ENCODE data around the gene G6PC2.
"Not testable (repeated sequence)": the region's sequence is repeated elsewhere in the genome, so short reads cannot be mapped to it uniquely, and the experiment has no call there.

The G6PC2 gene

DNA sequence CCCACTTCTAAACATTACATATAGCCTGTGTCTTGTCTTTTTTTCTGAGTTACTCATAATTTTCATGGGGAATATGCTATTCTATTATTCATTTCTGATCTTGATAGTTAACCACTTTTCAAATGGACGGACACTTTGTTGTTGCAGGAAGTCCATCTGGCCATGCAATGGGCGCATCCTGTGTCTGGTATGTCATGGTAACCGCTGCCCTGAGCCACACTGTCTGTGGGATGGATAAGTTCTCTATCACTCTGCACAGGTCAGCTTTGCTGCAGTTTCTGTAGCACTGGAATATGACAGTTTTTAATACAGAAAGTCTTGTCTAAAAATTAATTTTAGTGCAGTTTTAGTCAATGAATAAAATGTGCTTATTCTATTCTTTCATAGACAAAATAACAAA lies 3.3 kb downstream of the G6PC2 start:
- DNase-seq (ENCODE audit: low read depth, low spot score), result no peak

DNA sequence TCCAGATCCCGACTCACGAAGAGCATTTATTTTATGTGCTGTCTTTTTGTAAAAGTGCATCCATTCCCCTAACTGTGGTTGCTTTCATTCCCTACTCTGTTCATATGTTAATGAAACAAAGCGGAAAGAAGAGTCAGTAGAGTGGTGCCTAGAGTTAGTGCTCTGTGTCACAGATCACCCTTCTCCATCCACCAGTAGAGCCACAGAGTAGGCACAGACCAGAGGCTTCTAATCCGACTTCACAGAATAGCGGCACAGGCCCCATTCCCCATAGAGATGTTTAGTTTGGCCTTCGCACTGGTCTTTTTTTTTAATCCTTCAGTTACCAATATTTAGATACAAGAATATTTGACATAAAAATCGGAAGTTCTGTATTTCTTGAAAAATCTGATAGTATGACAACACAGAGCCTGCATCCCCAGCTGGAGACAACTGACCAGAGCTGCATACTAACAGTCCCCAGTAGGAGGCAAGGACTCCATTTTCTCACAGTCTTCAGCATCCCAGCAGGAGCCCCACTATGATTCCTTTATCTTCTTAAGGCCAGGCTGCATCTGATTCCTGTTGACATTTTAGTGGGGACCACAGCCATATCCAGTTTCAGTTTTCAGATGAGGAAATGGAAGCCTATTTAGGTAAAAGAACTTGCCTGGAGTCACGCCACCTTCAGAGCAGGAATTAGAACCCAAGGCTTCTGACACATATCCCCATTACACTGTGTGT lies 7.0 kb downstream of the G6PC2 start:
- no peak for DNase-seq (ENCODE audit: low read depth, low spot score)

DNA sequence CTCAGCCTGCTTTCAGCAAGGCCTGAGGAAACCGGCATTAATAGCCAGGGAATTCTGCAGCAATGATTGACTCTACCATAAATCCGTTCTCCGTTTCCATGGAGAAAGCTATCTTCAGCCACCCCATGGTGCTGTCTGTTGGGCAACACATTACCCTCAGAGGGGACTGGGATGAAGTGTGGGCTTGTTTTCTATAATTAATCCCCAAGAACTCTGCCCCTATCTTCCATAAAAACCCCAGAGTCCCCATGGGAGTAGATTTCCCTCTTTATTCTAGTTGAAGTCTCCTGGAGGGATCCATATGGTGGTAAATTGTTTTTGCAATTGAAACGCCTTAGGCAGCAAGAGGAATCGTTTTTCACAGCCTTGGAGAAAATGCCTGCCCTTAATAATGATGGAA lies 9.2 kb downstream of the G6PC2 start:
- no peak for DNase-seq (ENCODE audit: low read depth, low spot score)

DNA sequence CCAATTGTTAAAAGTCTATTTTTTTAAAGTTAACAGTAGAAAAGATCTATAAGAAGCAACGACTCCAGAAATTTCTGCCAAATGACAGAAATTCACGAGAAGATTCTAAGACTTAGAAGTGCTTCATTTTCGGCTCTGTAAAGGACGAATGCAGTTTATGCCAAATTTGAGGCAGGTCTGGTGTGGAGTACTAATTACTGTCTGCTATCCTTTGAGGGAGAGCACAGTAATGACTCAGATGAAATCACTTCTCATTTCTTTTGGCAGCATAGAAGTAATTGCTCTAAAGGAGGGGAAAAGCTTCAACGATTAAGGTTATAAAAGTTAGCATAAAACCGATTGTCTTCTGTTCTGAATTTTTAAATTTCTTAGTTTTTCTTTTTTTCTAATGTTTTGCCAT lies 11.4 kb downstream of the G6PC2 start:
- DNase-seq (ENCODE audit: low read depth, low spot score), result no peak

DNA sequence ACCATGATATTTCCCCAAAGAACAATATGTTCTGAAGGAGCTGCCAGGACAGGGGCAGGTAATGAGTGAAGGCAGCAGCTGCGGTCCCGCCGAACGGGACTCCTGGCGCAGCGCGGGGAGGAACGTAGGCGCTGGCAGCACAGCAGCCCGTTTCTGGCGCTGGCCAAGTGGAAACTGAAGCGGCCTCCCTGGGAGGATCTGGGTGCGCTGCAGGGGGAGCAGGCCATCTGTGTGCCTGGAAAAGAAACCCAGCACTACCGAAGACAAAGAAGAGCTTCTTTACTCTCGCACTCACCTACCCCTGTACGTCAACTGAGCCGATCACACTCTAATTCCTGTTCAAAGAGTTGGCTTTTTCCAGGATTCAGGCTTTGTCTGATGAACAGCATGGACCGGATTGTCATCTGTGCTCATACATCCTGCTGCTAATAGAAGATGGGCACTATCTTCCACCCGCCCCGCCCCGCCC lies 11.8 kb downstream of the G6PC2 start:
- no peak for DNase-seq (ENCODE audit: low read depth, low spot score)

DNA sequence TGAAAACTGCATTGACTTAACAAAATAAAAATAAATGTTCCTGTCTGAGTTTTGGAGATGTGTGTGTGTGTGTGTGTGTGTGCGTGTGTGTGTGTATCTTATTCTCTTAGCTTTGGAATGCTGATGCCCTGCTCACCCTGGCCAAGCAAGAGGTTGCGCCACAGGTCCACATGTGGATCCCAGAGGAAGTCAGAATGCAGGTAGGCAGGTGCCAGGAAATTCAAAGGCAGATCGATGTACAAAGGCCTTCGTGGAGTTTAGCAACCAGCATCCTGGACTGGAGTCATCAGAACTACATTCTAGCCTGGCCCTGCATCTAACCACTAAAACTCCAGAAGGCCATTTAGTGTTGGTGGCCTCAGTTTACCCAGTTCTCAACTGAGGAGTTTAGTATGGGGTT lies 12.4 kb downstream of the G6PC2 start:
- DNase-seq (ENCODE audit: low read depth, low spot score), result no peak

DNA sequence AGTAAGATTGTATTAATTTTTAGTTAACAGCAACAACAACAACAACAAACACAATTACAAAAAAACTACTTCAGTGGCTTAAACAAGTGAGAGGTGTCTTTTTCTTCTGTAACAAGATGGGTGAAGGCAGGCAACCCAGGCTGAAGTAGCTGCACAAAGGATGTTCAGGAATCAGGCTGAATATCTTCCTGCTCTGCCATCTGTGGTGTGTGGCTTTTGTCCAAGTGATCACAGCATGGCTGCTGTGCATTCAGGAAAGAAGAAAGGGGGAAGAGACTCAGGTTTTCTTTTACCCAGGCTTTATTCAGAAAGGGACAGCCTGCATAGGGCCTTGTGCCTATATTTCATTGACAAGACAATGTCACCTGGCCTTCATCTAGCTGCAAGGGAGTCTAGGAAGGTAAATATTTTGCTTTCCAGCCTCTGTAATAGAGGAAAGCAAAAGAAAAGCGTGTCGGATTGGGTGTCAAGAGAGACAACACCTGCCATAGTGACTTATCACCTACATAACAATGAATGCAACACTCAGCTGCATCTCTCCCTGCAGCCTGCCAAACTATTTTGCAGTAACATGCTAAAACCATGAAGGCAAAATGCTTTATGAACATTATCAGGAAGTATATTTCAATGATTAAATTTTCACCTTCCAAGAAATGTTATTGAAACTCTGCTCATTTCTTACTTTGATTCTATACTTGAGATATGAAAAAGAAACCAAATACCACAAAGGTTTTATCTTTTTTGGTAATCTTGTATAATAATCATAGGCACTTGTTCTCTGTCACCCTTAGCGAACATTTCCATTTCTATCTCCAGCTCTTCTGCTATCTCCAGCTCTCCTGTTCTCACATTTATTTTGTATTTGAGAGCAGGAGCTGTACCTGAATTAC lies 14.6 kb downstream of the G6PC2 start:
- no peak for DNase-seq (ENCODE audit: low read depth, low spot score)

DNA sequence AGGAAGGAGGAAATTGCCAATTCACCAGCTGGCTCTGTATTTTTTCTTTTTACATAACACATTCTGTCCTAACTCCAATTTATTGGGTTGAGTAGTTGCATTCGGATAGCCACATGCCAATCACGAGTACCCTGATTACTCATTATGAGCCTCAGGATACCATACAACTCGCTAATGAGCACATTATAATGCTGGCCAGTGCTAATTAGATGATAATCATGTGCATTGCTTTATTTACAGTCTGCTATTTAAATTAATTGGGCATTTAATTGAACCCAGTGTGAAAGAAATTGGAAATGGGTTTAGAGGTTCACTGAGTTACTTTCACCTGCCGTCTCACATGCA lies 15.2 kb downstream of the G6PC2 start:
- no peak for DNase-seq (ENCODE audit: low read depth, low spot score)

DNA sequence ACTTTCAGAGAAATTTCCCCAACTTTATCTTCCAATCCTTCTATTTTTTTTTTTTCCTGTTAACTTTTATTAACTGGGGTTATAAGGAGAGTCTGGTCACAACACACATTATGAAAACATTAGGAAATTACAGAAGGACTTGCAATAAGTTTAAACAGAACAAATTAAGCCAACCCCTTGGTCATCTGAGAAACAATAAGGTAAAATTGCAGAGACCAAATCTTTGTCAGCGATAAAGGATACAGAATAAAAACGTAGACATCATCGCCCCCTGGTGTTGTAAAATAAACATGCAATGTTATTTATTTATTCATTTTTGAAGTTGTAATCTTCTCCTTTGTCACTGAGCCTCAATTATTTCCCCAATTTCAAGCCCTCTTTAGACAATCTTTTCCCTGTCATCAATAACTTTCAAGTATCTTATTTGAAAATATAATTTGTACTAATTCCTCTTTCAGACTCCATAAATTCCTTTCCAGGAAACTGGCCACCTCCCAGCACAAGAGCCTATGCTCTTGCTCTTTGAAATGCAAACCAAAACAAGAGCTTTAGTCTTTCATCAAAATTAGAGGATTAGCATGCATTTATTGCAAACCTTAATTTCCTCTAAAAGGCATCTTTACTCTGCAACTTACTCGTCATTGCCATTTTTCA lies 19.5 kb downstream of the G6PC2 start:
- DNase-seq (ENCODE audit: low read depth, low spot score), result no peak

DNA sequence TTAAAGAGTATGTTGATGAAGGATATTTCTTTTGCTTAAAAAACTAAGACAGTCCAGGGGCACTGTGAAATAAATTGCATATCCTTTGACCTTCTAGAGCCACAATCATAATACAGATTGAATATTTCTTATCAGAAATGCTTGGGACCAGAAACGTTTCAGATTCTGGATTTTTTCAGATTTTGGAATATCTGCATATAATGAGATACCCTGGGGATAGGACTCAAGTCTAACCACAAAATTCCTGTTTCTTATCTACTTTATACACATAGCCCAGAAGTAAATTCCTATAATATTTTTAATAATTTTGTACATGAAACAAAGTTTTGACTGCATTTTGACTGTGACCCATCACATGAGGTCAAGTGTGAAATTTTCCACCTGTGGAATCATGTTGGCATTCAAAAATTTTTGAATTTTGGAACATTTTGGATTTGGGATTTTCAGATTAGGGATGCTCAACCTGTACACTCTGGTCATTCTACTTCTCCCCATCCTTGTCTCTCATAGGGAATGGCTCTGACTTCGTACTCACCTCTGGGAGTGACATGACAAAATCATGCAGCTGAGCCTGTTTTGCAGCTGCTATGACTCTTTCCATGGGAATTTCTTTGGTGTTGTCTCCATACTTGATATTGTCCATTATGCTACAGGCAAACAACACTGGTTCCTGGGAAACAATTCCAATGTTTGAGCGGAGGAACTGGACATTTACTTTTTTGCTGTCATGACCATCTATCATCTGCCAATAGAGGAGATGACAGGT lies 25.7 kb downstream of the G6PC2 start:
- no peak for DNase-seq (ENCODE audit: low read depth, low spot score)

DNA sequence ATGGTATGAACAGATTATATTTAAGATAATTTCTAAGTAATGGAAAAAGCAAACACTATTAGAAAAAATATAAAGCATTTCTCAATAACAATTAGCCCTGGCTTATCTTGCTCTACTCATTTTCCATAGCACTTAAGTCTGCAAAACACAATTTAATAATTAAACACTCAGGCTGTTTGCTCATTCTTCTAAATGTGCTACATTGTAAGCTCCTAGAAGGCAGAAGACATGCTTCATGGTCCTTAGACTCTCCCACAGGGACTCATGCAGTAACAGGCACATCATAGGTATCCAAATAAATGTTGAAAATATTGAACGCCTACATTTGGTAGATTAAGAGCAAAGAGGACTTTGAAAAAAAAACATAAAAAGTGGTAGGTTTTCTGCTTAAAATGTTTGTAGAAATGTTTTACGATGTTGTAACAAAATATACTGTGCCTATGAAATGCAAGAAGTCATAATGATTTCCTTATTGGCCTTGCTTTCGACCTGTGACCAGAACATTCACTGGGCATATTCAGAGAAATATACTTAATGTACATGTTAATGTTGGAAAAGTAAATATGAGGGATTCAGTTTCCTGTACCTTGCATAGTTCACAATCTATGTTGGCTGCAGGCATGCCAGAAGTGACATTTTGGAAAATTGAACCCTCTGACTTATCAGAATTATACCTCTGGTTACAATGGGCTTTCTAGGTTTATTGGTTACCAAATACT lies 27.2 kb downstream of the G6PC2 start:
- DNase-seq (ENCODE audit: low read depth, low spot score), result no peak

DNA sequence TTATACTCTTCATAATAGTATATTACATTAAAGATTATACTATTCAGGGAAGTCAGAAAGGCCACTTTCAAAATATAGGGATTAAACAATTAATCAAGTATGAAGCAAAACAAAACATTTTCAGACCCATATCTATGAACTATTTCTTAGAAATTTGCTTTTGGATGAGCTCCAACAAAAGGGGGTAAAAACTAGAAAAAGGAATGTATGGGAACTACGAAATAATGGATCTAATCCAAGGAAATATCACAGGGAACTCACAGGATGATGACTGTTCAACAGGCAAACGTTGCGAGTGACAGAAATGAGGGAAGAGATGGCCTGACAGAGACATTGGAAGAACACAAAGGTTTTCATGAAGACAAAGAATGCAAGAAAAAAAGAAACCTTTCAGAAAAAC lies 27.9 kb downstream of the G6PC2 start:
- no peak for DNase-seq (ENCODE audit: low read depth, low spot score)

DNA sequence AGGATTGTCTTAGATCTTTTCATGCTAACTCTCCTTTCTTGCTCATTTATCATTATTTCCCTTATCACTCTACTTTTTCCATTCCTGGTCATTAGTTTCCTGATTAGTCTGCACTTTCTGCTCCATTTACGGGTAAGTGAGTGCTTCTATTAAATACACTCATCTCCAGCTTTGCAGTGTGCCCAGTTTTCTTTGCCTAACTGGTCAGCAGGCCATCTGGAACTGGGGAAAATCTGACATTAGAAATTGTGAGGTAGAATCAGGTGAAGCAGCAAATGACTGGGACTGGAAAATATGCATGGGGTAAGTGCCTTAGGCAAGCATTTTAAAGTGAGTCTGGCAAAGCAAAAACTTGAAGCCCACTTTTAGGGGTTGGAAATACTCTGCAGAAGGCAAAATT lies 29.2 kb downstream of the G6PC2 start:
- no peak for DNase-seq (ENCODE audit: low read depth, low spot score)

DNA sequence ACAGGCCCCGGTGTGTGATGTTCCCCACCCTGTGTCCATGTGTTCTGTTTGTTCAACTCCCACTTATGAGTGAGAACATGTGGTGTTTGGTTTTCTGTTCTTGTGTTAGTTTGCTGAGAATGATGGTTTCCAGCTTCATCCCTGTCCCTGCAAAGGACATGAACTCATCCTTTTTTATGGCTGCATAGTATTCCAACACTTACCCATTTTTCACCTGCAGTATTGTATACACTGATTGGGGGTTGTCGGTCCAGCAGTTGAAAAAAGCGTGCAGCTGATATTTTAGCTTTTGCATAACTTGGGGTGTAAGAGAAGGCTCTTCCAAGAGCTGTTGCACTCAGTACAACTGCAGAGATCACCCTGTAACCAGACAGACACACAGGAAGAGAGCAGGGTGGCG lies 31.1 kb downstream of the G6PC2 start:
- DNase-seq (ENCODE audit: low read depth, low spot score), result not testable (repeated sequence)

DNA sequence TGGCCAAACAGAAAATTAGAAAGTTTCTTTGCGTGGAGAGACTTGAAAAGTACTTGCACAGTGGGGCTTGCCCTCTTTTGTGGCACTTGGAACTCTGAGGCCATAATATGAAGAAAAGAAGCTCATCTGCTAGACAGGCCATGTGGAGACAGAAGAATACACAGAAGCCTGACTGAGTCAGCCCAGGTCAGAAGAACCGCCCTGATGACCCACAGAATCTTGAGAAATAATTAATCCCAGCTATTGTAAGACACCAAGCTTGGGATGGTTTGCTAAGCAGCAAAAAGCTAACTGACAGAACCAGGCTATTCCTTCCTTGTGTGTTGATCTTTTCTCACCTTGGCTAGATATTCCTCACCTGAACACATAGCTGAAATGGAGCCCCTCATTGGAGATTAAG lies 33.7 kb downstream of the G6PC2 start:
- no peak for DNase-seq (ENCODE audit: low read depth, low spot score)

DNA sequence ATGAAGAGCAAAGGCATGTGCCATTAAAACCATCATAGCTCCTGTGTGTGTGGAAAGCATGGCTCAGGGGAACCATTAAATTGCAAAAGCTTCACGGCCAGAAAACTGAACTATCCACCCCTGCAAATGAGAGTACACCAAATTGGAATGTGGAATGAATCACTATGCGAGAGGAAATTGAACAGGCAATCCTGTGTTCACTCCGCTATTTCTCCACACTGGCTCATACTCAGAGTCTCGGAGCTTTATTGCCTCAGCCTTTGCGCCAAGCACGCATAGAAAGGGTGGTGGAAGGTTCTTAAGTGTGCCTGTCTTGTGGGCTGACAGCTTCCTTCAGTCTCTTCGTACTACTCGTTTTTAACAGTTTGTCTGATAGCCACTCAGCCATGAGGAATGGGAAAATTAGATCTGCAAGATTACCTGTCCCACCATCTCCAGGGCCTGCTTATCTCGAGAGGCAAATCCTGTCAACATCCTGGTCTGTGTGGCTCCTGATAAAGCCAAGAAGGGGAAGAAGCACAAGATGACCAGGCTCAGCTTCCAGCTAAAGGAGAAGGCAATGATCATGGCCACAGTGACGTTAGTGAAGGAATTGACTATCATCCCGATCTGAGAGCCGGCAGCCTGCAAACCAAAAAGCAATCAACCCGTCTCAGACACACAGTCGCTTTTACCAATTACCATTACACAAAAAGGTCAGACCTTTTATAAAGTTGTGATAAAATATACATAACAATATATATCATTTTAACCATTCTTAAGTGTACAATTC lies 34.9 kb downstream of the G6PC2 start:
- no peak for DNase-seq (ENCODE audit: low read depth, low spot score)

DNA sequence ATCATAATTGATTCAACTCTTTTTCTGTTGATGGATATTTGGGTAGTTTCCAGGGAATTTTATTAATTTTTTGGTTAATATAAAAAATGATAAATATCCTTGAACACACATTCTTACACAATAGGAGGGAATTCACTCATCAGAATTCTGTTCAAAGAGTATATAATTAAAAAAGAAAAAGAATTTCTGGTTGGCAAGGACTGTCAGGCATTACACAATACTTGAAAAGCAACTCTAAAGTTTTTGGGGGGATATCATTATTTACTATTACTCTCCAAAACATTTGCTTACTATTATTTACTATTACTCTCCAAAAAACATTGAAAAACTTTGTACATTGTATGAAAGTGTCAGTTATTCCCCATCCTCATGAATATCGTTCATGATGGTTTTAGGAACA lies 38.0 kb downstream of the G6PC2 start:
- no peak for DNase-seq (ENCODE audit: low read depth, low spot score)

DNA sequence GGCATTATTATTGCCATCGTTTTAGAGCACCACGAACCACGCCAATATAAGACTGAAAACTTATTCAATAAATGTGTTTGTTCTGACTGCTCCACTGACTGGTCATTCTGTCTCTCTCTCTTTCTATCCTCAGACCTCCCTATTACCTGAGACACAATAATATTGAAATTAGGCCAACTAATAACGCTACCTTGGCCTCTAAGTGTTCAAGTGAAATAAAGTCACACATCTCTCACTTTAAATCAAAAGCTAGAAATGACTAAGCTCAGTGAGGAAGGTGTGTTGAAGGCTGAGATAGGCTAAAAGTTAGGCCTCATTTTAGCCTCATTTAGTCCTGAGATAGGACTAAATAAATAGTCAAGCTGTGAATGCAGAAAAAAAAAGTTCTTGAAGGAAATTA lies 38.8 kb downstream of the G6PC2 start:
- DNase-seq (ENCODE audit: low read depth, low spot score), result no peak

DNA sequence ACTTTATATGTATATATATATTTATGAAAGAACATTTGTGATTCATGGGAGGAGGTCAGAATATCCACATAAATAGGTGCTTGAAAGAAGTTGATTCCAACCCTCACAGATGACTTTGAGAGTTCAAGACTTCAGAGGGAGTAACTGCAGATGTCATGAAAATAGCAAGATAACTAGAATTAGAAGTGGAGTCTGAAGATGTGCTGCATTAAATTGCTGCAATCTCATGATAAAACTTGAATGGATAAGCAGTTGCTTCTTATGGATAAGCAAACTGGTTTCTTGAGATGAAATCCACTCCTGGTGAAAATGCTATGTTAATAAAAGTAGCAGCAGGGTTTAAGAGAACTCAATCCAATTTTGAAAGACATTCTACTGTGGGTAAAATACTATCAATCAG lies 40.2 kb downstream of the G6PC2 start:
- DNase-seq (ENCODE audit: low read depth, low spot score), result no peak

DNA sequence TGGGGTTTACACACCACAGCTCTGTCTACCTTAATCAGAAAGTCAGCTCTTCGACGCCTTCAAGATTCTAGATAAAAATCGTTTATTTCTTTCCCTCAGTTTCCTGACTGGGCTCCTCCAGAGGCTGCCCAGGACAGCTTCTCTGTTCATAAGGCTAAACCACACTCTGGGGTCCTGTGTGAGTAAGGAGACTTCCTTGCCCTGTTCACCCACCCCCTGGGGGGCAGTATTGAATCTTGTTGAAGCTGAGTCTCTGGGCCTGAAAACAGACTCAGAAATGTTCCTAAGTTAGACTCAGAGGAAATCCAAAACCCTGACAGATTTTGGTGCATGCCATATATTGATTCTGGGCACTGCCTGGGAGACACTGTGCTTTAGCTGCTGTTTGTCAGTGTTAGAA lies 43.0 kb downstream of the G6PC2 start:
- DNase-seq (ENCODE audit: low read depth, low spot score), result no peak

All from activated CD4-positive, CD25-positive, alpha-beta regulatory T cell treated with anti-CD3 and anti-CD28 coated beads, Interleukin-2, amount 50 U/mL, for 16 hours (primary cell).